GM19328 (cell line): Measurements from ENCODE around the gene E2F7.
"Not testable (repeated sequence)": the region's sequence is repeated elsewhere in the genome, so short reads cannot be mapped to it uniquely, and the experiment has no call there.

Experiments
- ATAC-seq: cut with Tn5 transposase; IDR thresholded peaks from one replicate; pipeline ENCODE4 v1.9.1; 2021; ENCODE audit warnings: mild to moderate bottlenecking, moderate library complexity; ENCODE audit not compliant: unreplicated experiment

The E2F7 gene

DNA sequence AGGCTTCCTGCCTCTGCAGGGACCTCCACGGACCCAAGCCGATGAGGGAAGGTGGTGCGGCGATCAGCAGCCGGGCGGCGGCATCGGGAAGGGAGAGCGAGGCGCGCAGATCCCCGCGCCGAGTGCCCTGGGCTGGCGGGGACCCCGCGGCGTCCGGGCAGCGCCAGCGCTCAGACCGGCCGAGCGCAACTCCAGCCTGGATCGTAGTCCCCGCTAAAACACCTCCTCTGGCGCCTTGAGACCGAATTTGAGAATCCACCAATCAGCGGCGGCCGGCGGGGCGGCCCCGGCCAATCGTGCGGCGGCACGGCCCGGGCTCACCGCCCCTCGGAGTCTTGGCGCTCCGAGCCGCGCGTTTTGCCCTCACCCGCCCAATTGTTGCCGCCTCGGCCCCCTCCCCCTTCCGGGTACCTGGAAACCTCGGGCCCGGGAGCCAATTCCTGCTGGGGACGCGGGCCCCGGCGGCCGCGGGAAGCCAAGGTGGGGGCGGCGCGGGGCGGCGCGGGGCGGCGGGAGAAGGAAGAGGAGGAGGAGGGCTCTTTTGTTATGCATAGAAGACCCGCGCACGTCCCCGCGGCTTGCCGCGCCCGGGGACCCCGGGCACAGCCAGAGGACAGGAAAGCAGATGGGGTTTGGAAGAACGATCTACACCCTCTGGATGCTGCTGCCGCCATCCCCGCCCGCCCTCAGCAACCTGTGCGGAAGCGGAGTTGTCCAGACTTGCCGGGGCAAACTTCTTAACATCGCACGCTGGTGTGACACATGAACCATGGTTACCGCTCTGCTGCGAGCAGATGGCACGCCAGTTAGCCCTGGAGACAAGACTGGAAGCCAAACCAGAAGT lies at the start of gene E2F7:
Gene E2F7 (minus strand): TSS at position 209 of the 844 bp plus-strand sequence. CDS start 934 bp downstream, outside the sequence.
- peak; percentile 65 for ATAC-seq

DNA sequence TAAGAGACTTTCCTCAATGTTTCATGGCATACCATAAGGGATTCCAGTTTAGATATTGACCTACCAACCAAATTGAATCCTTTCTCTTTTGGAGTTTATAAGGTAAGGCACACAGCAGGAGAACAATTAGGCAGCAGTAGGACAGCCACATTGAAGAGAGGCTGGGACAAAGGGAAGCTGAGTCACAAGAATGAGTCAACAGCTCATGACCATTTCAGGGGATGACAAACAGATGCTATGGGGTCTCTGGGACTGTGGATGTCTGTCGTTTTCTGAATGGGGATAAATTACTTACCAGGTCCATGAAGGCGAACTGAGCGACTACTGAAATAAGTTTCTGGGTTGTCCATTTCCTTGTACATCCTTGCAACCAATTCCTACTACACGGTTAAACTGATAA lies 48.6 kb upstream of the E2F7 start:
- no peak for ATAC-seq

- no peak for ATAC-seq
These were observed 43.3 kb upstream of the E2F7 start for GRCh38 chr12:77108707-77109106.

DNA sequence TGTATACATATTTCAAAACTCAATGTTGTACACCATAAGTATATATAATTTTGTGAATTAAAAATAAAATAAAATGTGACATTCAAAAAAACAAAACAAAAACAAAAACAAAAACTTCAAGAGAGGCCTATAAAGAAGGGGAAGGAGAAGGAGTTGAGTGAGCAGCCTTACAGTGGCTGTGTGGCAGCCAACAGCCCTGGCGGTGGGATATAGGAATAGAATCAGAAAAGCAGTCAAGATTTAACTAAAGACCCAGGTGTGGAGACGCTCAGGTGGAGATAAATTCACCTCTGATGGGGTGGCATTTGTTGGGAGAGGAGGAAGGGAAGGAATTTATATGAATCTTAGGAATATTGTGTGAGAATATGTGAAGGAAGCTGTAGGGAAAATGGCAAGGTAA lies 41.8 kb upstream of the E2F7 start:
- no peak for ATAC-seq

DNA sequence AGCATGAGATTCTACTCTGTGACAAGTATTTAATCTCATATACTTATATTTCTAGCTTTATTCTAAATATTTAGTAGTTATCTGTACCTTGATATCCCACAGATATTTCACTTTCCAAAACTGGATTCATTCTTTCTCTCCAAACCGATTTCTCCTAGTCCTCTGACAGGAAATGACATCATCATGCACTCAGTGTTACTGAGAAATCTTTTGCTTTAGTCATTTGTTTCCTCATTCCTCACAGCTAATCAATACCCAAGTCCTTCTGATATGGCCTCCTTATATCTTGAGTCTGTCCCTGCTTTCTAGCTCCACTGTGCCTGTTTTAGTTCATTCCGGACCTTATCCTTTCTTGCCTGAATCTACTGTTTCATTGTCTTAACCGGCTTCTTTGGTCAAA lies 39.4 kb upstream of the E2F7 start:
- ATAC-seq: no peak

- no peak for ATAC-seq
These were observed 38.9 kb upstream of the E2F7 start for GRCh38 chr12:77104286-77104685.

GRCh38 chr12:77102691-77103090 lies 37.3 kb upstream of the E2F7 start:
- ATAC-seq: no peak

GRCh38 chr12:77102123-77102522 lies 36.8 kb upstream of the E2F7 start:
- ATAC-seq: no peak

GRCh38 chr12:77099799-77100198 lies 34.4 kb upstream of the E2F7 start:
- ATAC-seq: no peak

- ATAC-seq: no peak
These were observed 32.5 kb upstream of the E2F7 start for GRCh38 chr12:77097846-77098245.

DNA sequence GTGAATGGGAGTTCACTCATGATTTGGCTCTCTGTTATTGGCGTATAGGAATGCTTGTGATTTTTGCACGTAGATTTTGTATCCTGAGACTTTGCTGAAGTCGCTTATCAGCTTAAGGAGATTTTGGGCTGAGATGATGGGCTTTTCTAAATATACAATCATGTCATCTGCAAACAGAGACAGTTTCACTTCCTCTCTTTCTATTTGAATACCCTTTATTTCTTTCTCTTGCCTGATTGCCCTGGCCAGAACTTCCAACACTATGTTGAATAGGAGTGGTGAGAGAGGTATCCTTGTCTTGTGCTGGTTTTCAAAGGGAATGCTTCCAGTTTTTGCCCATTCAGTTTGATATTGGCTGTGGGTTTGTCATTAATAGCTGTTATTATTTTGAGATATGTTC lies 26.9 kb upstream of the E2F7 start:
- not testable (repeated sequence) for ATAC-seq

GRCh38 chr12:77089686-77090220 lies 24.4 kb upstream of the E2F7 start:
- no peak for ATAC-seq

- no peak for ATAC-seq
These were observed 22.1 kb upstream of the E2F7 start for GRCh38 chr12:77087427-77087826.

- no peak for ATAC-seq
These were observed 16.7 kb upstream of the E2F7 start for GRCh38 chr12:77082021-77082420.

DNA sequence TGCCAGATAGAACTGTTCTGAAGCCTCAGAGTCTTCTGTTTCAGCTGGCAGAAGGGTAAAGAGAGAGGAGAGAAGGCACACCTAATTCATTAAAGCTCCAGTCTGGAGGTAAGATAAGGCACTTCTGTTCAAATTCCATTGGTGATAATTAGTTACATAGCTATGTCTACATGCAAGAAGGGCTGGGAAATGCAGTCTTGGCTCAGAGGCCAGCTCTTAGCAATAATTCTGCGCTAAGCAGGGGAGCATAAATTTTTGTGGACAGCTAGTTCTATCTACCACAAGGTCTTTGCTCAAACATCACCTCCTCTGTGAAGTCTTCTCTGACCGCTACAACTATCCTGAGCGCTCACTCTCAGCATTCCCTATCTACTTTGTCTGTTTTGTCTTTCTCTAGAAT lies 14.3 kb upstream of the E2F7 start:
- no peak for ATAC-seq

GRCh38 chr12:77078231-77078630 lies 12.9 kb upstream of the E2F7 start:
- no peak for ATAC-seq

- no peak for ATAC-seq
These were observed 11.5 kb upstream of the E2F7 start for GRCh38 chr12:77076886-77077285.

- not testable (repeated sequence) for ATAC-seq
These were observed 8.5 kb upstream of the E2F7 start for GRCh38 chr12:77073894-77074293.

DNA sequence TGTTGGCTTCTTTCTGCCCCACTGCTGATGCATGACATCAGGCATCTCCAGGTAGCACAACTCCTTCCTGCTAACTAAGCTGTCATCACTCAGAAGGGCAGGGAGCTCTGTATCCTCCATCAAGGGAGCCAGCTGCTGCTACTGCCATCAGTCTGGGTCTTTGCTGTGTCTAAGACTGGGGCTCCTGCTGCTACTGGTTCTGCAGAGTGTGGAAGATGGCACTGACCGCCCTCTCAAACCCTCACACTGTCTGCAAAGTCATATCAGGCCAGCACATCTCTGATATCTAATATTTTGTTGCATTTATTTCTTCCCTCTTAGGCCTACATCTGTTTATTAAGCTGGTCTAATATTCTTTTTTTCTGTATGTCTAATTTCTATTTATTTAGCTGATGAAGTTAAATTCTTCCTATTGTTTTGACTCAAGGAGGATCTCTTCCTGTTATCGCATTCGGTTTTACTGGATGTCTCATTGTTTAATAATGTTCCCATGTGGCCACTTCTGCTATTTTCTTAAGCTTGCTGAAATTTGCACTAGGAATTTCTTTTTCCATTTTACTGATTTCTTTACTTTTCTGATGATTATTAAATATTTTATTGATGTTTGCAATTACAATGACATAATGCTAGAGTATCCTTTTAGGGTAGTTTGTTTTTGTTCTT lies 7.6 kb upstream of the E2F7 start:
- no peak for ATAC-seq

DNA sequence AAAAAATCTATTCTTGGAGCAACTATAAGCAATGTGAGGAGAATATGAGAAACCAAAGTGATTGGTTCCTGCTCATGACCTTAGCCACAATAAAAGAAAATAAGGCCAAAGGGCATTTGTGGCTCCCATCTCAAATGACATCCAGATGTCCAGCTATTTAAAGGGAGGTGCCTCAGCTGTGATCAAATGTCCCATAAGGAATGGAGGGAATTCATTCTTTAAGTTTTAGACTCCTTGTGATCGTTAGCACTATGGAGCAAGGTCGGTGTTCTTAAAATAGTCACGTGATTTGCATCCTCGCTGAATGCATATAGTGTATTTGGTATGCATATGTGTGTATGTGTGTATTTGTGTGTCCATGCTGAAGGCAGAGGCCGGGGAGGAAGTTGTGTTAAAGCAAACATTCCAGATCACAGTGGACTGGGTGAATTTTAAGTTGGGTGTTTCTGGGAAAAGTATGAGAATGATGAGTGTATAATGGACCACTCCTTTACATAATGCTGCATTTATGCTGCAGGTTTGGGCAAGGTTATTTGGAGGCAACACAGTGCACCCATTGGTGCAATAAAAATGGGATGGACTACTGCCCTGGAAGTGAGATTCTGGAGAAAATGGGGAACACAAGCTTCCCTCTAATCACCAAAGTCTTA lies 5.6 kb upstream of the E2F7 start:
- ATAC-seq: no peak

GRCh38 chr12:77070382-77070781 lies 5.0 kb upstream of the E2F7 start:
- peak; percentile 31 for ATAC-seq
